ENCODE results near the gene DPH1. TPM values are rescaled to one million over a fixed set of nuclear protein-coding genes. Genes with fewer than 3 reads are reported as not detected.

DPH1 gene
- total RNA-seq, 1 donor from 2014 or later = 63.4 TPM

- ChIA-PET CTCF (no interaction called here), POLR2A (no interaction called here)
- H3K9me3 Mint-ChIP-seq = no peaks in the 10 kb centered on the region
- no peak for TF ChIP-seq CTCF (IDR thresholded peaks at IDR 0.05)
- no peak for ATAC-seq (ENCODE audit: low read depth)
- H3K36me3 Mint-ChIP-seq (ENCODE audit: low read depth) = no peaks in the 10 kb centered on the region
- H3K4me3 Mint-ChIP-seq = no peak overlapping the region
- no peaks in the 10 kb centered on the region for H3K4me1 Mint-ChIP-seq
- intact Hi-C loops (cut with micrococcal nuclease) = no loop called here
- H3K27me3 Mint-ChIP-seq = peaks cover 41% of the 10 kb centered on the region
- H3K27ac Mint-ChIP-seq = no peak overlapping the region
- DNase-seq = no peak
These were observed 14.6 kb upstream of the DPH1 start for GRCh38 chr17:2015314-2015713.

GRCh38 chr17:2016494-2016893 lies 13.5 kb upstream of the DPH1 start:
- H3K27ac Mint-ChIP-seq = no peak overlapping the region
- H3K36me3 Mint-ChIP-seq (ENCODE audit: low read depth) = no peaks in the 10 kb centered on the region
- no peak for TF ChIP-seq CTCF (IDR thresholded peaks at IDR 0.05)
- CTCF ChIA-PET = no interaction called here
- H3K9me3 Mint-ChIP-seq = no peaks in the 10 kb centered on the region
- H3K4me1 Mint-ChIP-seq = no peaks in the 10 kb centered on the region
- ATAC-seq (ENCODE audit: low read depth) (no peak), DNase-seq (no peak)
- H3K27me3 Mint-ChIP-seq = peaks cover 38% of the 10 kb centered on the region
- H3K4me3 Mint-ChIP-seq = no peak overlapping the region
- POLR2A ChIA-PET = no interaction called here
- intact Hi-C loops (cut with micrococcal nuclease) = no loop called here

- ChIA-PET CTCF (no interaction called here), POLR2A (no interaction called here)
- Mint-ChIP-seq H3K27me3 (peaks cover 39% of the 10 kb centered on the region), H3K36me3 (ENCODE audit: low read depth) (no peaks in the 10 kb centered on the region), H3K4me1 (peaks cover under 1% of the 10 kb centered on the region), H3K27ac (no peak overlapping the region), H3K4me3 (no peak overlapping the region), H3K9me3 (no peaks in the 10 kb centered on the region)
- no peak for DNase-seq
- intact Hi-C loops (cut with micrococcal nuclease) = no loop called here
- TF ChIP-seq CTCF (IDR thresholded peaks at IDR 0.05) = no peak
- peak; percentile 61 for ATAC-seq (ENCODE audit: low read depth)
These were observed 12.5 kb upstream of the DPH1 start for GRCh38 chr17:2017274-2017941.

- POLR2A ChIA-PET = no interaction called here
- CTCF ChIA-PET = no interaction called here
- H3K27ac Mint-ChIP-seq = no peak overlapping the region
- no peaks in the 10 kb centered on the region for H3K9me3 Mint-ChIP-seq
- H3K36me3 Mint-ChIP-seq (ENCODE audit: low read depth) = no peaks in the 10 kb centered on the region
- ATAC-seq (ENCODE audit: low read depth) = no peak
- H3K4me1 Mint-ChIP-seq = peaks cover 10% of the 10 kb centered on the region
- DNase-seq = no peak
- peaks cover 43% of the 10 kb centered on the region for H3K27me3 Mint-ChIP-seq
- no peak overlapping the region for H3K4me3 Mint-ChIP-seq
- intact Hi-C loops (cut with micrococcal nuclease) = no loop called here
- TF ChIP-seq CTCF (IDR thresholded peaks at IDR 0.05) = no peak
These were observed 11.0 kb upstream of the DPH1 start for GRCh38 chr17:2018716-2019510.

- POLR2A ChIA-PET = no interaction called here
- ATAC-seq (ENCODE audit: low read depth) (no peak), DNase-seq (no peak)
- intact Hi-C loops (cut with micrococcal nuclease) = no loop called here
- Mint-ChIP-seq H3K36me3 (ENCODE audit: low read depth) (no peaks in the 10 kb centered on the region), H3K4me3 (no peak overlapping the region), H3K4me1 (peaks cover 12% of the 10 kb centered on the region), H3K27me3 (peaks cover 37% of the 10 kb centered on the region), H3K27ac (no peak overlapping the region), H3K9me3 (no peaks in the 10 kb centered on the region)
- TF ChIP-seq CTCF (IDR thresholded peaks at IDR 0.05) = no peak
- CTCF ChIA-PET = interaction anchor here (0.9 kb wide), 1 partner anchor 39 kb away, joined by 3 read pairs; no protein-coding TSS in a partner anchor
These were observed 10.2 kb upstream of the DPH1 start for GRCh38 chr17:2019723-2020122.
